Sigmoid colon (tissue), 4 donors: ENCODE data around the gene PTPRN.
"Not testable (repeated sequence)": the region's sequence is repeated elsewhere in the genome, so short reads cannot be mapped to it uniquely, and the experiment has no call there.

Experiments used
- EP300 ChIP-seq, 4 donors: sonication (generic); formaldehyde crosslinking; IDR thresholded peaks; one replicate each; pipeline ENCODE4 v1.6.1; 2017; ENCODE audit warnings: antibody characterized with exemption in 4 of 4
- POLR2A ChIP-seq, 2 donors: fragments of 450-650 bp; IDR thresholded peaks; one replicate each; pipeline ENCODE4 v1.6.1; 2016; ENCODE audit warnings: antibody characterized with exemption in 2 of 2, mild to moderate bottlenecking in 2 of 2, moderate library complexity in 2 of 2
- POLR2AphosphoS5 ChIP-seq, 4 donors: sonication (generic); formaldehyde crosslinking; IDR thresholded peaks; one replicate each; pipeline ENCODE4 v1.6.1; 2017; ENCODE audit warnings: antibody characterized with exemption in 4 of 4
- TF ChIP-seq, protein P1 (sequence below), 4 experiments: fragments of 450-650 bp in 3 of 4; fragments of 200-600 bp in 1 of 4; IDR thresholded peaks; one replicate each; pipeline ENCODE4 v1.5.1; 2016 to 2019; ENCODE audit warnings: antibody characterized with exemption in 4 of 4, mild to moderate bottlenecking in 3 of 4, moderate library complexity in 2 of 4

DNA sequence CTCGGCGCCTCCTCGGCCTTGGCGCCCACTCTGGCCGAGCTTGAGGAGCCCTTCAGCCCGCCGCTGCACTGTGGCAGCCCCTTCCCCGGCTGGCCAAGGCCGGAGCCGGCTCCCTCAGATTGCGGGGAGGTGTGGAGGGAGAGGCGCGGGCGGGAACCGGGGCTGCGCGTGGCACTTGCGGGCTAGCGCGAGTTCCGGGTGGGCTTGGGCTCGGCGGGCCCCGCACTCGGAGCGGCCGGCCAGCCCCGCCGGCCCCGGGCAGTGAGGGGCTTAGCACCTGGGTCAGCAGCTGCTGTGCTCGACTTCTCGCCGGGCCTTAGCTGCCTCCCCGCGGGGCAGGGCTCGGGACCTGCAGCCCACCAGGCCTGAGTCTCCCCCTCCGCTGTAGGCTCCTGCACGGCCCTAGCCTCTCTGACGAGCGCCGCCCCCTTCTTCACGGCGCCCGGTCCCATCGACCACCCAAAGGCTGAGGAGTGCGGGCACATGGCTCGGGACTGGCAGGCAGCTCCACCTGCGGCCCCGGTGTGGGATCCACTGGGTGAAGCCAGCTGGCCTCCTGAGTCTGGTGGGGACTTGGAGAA, 3.6 kb upstream of the PTPRN start:
- TF ChIP-seq, protein P1, sequence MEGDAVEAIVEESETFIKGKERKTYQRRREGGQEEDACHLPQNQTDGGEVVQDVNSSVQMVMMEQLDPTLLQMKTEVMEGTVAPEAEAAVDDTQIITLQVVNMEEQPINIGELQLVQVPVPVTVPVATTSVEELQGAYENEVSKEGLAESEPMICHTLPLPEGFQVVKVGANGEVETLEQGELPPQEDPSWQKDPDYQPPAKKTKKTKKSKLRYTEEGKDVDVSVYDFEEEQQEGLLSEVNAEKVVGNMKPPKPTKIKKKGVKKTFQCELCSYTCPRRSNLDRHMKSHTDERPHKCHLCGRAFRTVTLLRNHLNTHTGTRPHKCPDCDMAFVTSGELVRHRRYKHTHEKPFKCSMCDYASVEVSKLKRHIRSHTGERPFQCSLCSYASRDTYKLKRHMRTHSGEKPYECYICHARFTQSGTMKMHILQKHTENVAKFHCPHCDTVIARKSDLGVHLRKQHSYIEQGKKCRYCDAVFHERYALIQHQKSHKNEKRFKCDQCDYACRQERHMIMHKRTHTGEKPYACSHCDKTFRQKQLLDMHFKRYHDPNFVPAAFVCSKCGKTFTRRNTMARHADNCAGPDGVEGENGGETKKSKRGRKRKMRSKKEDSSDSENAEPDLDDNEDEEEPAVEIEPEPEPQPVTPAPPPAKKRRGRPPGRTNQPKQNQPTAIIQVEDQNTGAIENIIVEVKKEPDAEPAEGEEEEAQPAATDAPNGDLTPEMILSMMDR (IDR thresholded peaks at IDR 0.05): not testable (repeated sequence)
- TF ChIP-seq POLR2A, EP300, POLR2AphosphoS5 (IDR thresholded peaks at IDR 0.05): not testable (repeated sequence)
